SK-N-MC (cell line): Measurements from ENCODE around the gene SMCO4.
"Not testable (repeated sequence)": the region's sequence is repeated elsewhere in the genome, so short reads cannot be mapped to it uniquely, and the experiment has no call there.

Experiments used
- DNase-seq: peaks from one replicate; pipeline ENCODE4 v3.0.0-alpha.2; 2011; ENCODE audit warnings: low read depth, low spot score
- H3K27ac ChIP-seq: fragments of 200-600 bp; sonication (generic); 2 replicates; pipeline ENCODE4 v1.5.1; 2016; ENCODE audit warnings: mixed run types
- H3K36me3 ChIP-seq: fragments of 200-600 bp; sonication (generic); 2 replicates; pipeline ENCODE4 v1.6.1; 2017; ENCODE audit warnings: antibody characterized with exemption, low read length, mixed read lengths; ENCODE audit not compliant: insufficient read depth
- H3K4me3 ChIP-seq: fragments of 200-600 bp; sonication (generic); 2 replicates; pipeline ENCODE4 v1.5.1; 2016
- H3K9ac ChIP-seq: fragments of 200-600 bp; sonication (generic); 2 replicates; pipeline ENCODE4 v1.8.0; 2017; ENCODE audit warnings: mixed run types, mixed read lengths; ENCODE audit not compliant: insufficient read length
- H3K9me3 ChIP-seq: fragments of 200-600 bp; sonication (generic); 2 replicates; pipeline ENCODE4 v1.6.1; 2017; ENCODE audit warnings: low read depth, mild to moderate bottlenecking, antibody characterized with exemption, low read length, moderate library complexity, mixed read lengths
- EZH2 ChIP-seq: fragments of 200-600 bp; sonication (generic); IDR thresholded peaks from one replicate; pipeline ENCODE4 v1.6.1; 2017; ENCODE audit warnings: antibody characterized with exemption
- FOXP2 ChIP-seq: optimal IDR thresholded peaks from 2 replicates; pipeline ENCODE3; 2011; ENCODE audit warnings: mild to moderate bottlenecking, moderate library complexity; ENCODE audit not compliant: insufficient read depth; ENCODE audit errors: extremely low read length, control extremely low read depth
- POLR2AphosphoS5 ChIP-seq: IDR thresholded peaks from 2 replicates; pipeline ENCODE4 v1.6.1; 2012; ENCODE audit warnings: mild to moderate bottlenecking, low read depth, low read length, borderline replicate concordance

The SMCO4 gene

DNA sequence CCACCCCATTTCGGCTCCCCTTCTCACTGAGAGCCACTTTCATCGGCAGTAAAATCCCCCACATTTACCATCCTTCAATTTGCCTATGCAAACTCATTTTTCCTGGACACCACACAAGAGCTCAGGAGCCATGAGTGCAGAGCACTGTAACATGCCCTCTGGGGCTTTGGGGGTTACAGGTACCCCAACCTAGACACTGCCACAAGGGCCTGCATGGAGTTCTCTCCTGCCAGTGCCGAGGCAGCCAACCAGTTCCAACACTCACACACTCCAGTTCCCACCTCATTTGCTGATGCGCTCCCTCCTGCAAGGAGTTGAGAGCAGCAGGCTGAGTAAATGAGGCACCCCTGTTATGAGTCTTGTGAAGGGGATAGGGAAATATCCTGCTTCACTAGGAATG, 76.1 kb downstream of the SMCO4 start:
- H3K27ac ChIP-seq, result no peak overlapping the region
- H3K4me3 ChIP-seq, result no peak overlapping the region
- H3K9ac ChIP-seq, result no peak overlapping the region
- TF ChIP-seq FOXP2 (no peak), EZH2 (no peak), POLR2AphosphoS5 (no peak)
- no peaks in the 10 kb centered on the region for H3K9me3 ChIP-seq
- no peak for DNase-seq
- H3K36me3 ChIP-seq, result no peaks in the 10 kb centered on the region

DNA sequence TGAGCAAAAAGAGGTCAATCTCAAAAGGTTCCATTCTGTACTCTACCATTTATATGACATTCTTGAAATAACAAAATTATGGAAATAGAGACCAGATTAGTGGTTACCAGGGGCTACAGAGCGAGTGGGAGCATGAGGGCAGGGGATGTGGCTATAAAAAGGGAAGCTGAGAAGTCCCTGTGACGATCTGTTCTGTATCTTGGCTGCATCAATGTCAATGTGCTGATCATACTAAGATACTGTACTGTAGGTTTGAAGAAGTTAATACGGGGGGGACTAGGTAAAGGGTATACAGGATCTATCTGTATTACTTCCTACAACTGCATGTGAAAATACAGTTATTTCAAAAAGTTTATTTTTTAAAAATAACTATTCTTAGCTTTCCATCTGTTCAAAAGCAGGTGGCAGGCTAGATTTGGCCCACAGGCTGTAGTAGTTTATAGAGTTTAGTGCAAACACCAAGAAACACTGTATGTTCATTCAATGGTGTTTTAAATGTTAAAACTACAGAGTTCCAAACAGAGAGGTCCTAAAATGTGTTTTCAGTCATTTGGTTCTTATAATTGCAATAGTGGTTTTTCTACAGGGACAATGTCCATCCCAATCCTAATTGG, 78.2 kb downstream of the SMCO4 start:
- Histone ChIP-seq H3K9ac (no peak overlapping the region), H3K4me3 (no peak overlapping the region), H3K36me3 (no peaks in the 10 kb centered on the region), H3K27ac (no peak overlapping the region), H3K9me3 (no peaks in the 10 kb centered on the region)
- TF ChIP-seq EZH2, result no peak
- TF ChIP-seq FOXP2, result no peak
- no peak for TF ChIP-seq POLR2AphosphoS5
- DNase-seq, result no peak

DNA sequence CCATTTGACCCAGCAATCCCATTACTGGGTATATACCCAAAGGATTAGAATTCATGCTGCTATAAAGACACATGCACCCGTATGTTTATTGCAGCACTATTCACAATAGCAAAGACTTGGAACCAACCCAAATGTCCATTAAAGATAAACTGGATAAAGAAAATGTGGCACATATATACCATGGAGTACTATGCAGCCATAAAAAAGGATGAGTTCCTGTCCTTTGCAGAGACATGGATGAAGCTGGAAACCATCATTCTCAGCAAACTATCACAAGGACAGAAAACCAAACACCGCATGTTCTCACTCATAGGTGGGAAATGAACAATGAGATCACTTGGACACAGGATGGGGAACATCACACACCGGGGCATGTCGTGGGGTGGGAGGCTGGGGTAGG, 79.5 kb downstream of the SMCO4 start:
- H3K4me3 ChIP-seq, H3K27ac ChIP-seq, DNase-seq, H3K9me3 ChIP-seq, H3K9ac ChIP-seq, H3K36me3 ChIP-seq: not testable (repeated sequence)

DNA sequence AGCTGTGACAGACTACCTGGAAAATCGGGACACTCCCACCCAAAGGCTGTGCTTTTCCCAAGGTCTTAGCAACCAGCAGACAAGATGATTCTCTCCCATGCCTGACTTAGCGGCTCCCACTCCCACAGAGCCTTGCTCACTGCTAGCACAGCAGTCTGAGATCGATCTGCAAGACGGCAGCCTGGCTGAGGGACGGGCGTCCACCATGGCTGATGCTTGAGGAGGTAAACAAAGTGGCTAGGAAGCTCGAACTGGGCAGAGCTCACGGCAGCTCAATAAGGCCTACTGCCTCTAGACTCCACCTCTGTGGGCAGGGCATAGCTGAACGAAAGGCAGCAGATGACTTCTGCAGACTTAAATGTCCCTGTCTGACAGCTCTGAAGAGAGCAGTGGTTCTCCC, 84.9 kb downstream of the SMCO4 start:
- no peak for DNase-seq
- Histone ChIP-seq H3K4me3 (no peak overlapping the region), H3K36me3 (no peaks in the 10 kb centered on the region), H3K9me3 (no peaks in the 10 kb centered on the region), H3K9ac (no peak overlapping the region), H3K27ac (no peak overlapping the region)
- no peak for TF ChIP-seq POLR2AphosphoS5
- no peak for TF ChIP-seq EZH2
- no peak for TF ChIP-seq FOXP2

DNA sequence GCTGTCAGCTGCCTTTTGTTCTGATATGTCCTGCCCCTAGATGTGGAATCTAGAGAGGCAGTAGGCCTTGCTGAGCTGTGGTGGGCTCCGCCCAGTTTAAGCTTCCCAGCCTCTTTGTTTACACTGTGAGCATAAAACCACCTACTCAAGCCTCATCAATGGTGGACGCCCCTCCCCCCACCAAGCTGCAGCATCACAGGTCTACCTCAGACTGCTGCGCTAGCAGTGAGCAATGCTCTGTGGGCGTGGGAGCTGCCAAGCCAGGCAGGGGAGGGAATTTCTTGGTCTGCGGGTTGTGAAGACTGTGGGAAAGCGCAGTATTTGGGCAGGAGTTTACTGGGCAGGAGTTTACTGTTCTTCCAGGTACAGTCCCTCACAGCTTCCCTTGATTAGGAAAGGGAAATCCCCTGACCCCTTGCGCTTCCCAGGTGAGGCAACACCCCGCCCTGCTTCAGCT, 98.5 kb downstream of the SMCO4 start:
- no peak overlapping the region for H3K9ac ChIP-seq
- no peaks in the 10 kb centered on the region for H3K36me3 ChIP-seq
- H3K9me3 ChIP-seq, result no peaks in the 10 kb centered on the region
- no peak overlapping the region for H3K4me3 ChIP-seq
- no peak for DNase-seq
- no peak for TF ChIP-seq FOXP2
- no peak for TF ChIP-seq POLR2AphosphoS5
- no peak for TF ChIP-seq EZH2
- no peak overlapping the region for H3K27ac ChIP-seq

DNA sequence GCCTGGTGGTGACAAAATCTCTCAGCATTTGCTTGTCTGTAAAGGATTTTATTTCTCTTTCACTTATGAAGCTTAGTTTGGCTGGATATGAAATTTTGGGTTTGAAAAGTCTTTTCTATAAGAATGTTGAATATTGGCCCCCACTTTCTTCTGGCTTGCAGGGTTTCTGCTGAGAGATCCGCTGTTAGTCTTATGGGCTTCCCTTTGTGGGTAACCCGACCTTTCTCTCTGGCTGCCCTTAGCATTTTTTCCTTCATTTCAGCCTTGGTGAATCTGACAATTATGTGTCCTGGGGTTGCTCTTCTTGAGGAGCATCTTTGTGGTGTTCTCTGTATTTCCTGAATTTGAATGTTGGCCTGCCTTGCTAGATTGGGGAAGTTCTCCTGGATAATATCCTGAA, 100.0 kb downstream of the SMCO4 start:
- H3K9ac ChIP-seq, H3K36me3 ChIP-seq, H3K27ac ChIP-seq, H3K4me3 ChIP-seq, H3K9me3 ChIP-seq, DNase-seq: not testable (repeated sequence)

DNA sequence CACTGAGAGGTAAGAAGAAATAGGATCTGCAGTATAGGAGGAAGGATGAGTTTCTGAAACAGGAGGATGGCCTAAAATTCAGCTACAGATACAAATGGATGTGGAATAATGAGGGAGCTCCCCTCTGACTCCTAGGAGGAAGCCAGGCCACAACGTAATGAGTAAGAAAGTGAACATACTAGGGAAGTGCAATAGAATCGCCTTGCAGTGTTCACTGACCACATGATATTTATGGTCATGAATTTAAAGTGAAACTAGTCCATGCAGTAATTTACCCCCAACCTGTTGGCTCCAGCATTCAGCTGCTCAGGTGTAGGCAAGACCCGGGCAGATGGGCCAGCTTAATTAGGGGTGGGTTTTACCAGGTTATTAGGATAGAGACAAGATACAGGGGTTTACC, 110.9 kb downstream of the SMCO4 start:
- no peak overlapping the region for H3K27ac ChIP-seq
- DNase-seq, result no peak
- no peak for TF ChIP-seq POLR2AphosphoS5
- H3K36me3 ChIP-seq, result no peaks in the 10 kb centered on the region
- no peak overlapping the region for H3K9ac ChIP-seq
- H3K9me3 ChIP-seq, result no peaks in the 10 kb centered on the region
- H3K4me3 ChIP-seq, result no peak overlapping the region
